ENCODE results near the gene CHSY1.
A peak's percentile ranks its signal among the peaks of the same experiment; 100 is the strongest.

CHSY1 gene

GRCh38 chr15:101267320-101268104 lies 15.7 kb upstream of the CHSY1 start:
- DNase-seq (ENCODE audit: low spot score): peak; percentile 85

- no peak for DNase-seq (ENCODE audit: low spot score)
Measured at GRCh38 chr15:101266787-101267186, 14.9 kb upstream of the CHSY1 start.

DNA sequence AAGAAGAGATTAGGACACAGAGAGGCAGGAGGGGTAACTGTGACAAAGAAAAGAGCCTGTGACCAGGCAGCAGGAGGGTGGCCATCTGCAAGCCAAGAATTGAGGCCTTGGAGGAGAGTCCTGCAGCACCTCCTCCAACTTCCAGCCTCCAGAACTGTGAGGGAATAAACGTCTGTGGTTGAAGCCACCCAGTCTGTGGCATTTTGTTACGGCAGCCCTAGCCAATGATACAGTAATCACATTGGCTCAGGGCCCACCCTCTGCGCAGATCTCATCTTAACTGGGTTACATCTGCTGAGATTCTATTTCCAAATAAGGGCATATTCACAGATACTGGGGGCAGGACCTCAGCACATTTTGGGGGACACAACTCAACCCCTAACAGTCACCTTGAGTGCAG lies 14.2 kb upstream of the CHSY1 start:
- no peak for DNase-seq (ENCODE audit: low spot score)

GRCh38 chr15:101264911-101265641 lies 13.2 kb upstream of the CHSY1 start:
- DNase-seq (ENCODE audit: low spot score): no peak

DNA sequence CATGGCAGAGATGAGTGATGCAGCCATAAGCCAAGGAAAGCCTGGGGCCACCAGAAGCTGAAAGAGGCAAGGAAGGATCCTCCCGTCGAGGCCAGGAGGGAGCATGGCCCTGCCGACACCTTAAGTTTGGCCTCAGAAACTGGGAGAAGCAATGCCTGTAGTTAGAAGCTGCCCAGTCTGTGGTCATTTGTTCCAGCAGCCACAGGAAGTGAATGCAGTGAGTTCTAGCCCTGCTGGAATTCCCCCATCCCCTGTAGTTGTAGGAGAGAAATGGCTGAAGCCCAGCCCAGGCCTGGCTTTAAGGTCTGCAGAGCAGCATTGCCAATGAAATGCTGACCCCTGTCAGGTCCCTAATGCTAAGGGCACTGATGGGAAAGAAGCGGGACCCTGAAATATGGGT lies 12.2 kb upstream of the CHSY1 start:
- DNase-seq (ENCODE audit: low spot score): no peak

DNA sequence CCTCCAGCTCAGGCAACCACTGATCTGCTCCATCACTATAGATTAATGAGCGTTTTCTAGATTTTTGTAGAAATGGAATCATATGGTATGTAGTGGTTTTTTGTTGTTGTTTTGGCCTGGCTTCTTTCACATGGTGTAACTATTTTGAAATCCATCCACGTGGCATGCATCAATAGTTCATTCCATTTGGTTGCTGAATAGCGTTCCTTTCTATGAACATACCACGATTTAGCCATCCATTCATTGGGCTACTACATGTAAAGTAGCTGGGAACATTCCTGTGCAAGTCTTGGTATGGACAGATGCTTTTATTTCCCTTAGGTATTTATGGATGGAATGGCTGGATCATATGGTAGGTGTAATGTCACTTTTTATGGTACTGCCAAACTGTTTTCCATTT lies 10.7 kb upstream of the CHSY1 start:
- DNase-seq (ENCODE audit: low spot score): no peak

- peak; percentile 80 for DNase-seq (ENCODE audit: low spot score)
Measured at GRCh38 chr15:101258238-101259144, 6.6 kb upstream of the CHSY1 start.

- no peak for DNase-seq (ENCODE audit: low spot score)
Measured at GRCh38 chr15:101256757-101257156, 4.9 kb upstream of the CHSY1 start.

DNA sequence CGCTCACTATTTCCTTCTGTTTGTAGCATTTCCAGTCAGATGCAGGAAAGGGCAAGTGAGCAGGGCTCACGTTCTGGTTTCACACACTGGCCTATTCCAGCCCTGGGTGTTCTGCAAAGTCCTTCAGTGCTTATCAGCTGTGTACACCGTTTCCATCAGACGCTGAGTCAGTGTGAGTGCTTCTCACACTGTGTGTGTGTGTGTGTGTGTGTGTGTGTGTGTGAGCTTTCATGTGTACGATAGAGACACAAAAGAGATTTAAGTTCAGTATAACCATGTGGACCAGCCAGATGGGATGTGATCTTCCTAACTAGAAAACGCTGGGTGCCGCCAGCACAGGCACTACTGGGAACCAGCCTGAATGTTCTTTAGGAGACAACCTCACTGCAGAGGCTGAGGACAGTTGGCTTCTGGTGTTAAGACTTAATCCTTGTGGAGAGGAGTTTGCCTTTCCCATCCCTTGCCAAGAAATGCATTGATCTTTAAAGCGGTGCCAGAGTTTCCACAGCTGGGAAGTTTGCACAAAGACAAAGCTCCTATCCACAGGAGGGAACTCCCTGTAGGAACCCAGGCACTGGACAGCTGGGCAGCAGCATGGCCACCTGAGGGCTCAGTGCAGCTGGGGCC lies 3.9 kb upstream of the CHSY1 start:
- no peak for DNase-seq (ENCODE audit: low spot score)

DNA sequence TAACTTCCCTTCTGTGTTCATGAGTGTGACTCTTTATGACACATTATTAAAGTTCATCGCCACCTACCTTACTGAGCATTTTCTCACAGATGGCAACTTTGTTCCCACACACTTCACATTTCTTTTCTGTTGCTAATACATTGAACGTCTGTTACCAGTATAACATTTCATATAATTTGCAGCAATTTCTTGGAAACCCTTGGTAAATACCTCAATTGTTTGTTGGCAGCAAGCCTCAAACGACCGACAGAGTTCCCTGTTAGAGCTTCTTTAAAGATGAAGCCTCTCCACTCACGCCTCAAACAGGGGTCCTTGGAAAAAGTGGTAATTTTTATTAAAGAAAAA lies 3.2 kb upstream of the CHSY1 start:
- no peak for DNase-seq (ENCODE audit: low spot score)

GRCh38 chr15:101254157-101255050 lies 2.6 kb upstream of the CHSY1 start:
- no peak for DNase-seq (ENCODE audit: low spot score)

DNA sequence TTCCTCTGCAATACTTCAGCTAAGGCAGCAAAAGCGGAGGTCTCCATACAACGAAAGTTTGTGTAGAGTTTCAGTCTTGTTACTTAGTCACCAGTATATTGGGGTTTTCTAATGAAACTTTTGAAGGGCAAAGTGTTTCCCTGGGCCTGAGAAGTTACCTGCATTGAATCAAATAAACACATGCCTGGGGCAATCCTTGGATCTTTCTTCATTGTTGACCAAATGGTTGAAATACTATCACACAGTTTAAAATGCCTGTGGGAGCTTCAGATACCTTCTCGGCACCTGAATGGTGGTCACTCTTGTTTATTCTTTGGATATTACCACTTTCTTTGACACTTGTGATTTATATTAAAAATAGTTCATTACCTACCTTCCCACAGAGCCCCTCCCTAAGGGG lies 988 bp upstream of the CHSY1 start:
- DNase-seq (ENCODE audit: low spot score): no peak

DNA sequence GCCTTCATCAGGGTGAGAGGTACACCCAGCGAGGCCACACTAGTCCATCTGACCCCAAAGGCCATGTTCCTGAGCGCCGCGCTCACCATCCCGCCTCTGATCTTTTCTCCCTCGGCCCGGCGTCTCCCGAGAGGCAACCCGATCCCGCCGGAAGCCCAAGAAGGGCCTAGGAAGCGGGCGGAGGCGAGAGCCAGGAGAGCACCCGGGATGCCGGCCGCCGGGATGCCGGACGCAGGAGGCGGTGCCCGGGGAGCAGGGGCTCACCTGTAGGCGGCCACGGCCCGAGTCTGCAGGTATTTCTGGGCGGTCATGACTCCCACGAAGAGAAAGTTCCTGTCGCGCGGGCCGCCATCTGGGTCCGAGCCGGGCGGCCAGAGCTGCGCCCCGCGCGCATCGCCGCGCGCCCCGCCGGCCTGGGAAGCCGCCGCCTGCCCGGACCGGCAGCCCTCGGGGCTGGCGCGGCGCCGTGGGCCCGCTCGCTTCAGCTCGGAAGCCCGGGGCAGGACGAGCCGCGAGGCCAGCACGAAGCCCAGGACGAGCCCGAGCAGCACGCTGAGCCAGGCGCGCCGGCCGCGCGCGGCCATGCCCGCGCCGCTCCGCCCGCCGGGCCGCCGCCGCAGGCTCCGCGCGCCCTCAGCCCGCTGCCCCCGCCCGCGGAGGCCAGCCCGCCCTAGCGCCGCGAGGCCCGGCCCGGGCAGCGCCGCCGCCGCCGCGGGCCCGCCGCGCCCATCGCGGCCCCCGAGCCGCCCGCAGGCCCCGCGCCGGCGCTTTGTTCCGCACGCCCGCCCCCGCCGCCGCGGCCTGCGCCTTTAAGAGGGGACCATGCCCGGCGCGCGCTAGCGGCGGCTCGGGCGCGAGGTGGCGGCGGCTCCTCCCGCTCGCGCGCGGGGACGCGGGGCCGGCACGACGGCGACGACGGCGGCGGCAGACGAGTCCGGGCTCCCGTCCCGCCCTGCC lies 697 bp downstream of the CHSY1 start:
- DNase-seq (ENCODE audit: low spot score): no peak

GRCh38 chr15:101250341-101250831 lies 1.5 kb downstream of the CHSY1 start:
- DNase-seq (ENCODE audit: low spot score): no peak

GRCh38 chr15:101248274-101248673 lies 3.6 kb downstream of the CHSY1 start:
- DNase-seq (ENCODE audit: low spot score): no peak

GRCh38 chr15:101246824-101247745 lies 4.8 kb downstream of the CHSY1 start:
- no peak for DNase-seq (ENCODE audit: low spot score)

- DNase-seq (ENCODE audit: low spot score): no peak
Measured at GRCh38 chr15:101246391-101246790, 5.5 kb downstream of the CHSY1 start.

- no peak for DNase-seq (ENCODE audit: low spot score)
Measured at GRCh38 chr15:101244889-101245668, 6.8 kb downstream of the CHSY1 start.
